ENCODE results near the gene ZMYM1.
"Not testable (repeated sequence)": the region's sequence is repeated elsewhere in the genome, so short reads cannot be mapped to it uniquely, and the experiment has no call there.

The ZMYM1 gene

DNA sequence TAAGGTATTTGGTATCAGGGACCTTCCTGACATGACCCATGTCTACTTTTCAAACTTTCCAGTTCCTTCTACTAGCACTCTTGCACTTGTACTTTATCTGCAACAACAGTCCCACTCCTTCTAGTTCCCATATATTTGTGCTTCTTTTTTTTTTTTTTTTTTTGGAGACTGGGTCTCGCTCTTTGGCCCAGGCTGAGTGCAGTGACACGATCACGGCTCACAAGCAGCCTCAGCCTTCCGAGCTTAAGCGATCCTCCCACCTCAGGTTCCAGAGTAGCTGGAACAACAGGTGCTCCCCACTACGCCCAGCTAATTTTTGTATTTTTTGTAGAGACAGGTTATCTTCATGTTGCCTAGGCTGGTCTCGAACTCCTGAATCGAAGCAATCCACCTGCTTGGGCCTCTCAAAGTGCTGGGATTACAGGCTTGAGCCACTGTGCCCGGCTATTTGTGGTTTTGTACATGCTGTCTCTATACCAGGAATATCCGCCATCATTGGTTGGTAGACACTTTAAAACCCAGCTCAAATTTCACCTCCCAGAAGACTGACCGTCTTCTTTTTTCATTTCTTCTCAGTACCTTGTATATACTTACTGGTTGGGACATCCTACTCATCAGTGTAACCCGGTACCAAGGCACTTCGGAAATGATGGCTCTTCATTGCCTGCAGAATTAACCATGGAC lies 1.1 kb downstream of the ZMYM1 start:
- DNase-seq, result no peak

DNA sequence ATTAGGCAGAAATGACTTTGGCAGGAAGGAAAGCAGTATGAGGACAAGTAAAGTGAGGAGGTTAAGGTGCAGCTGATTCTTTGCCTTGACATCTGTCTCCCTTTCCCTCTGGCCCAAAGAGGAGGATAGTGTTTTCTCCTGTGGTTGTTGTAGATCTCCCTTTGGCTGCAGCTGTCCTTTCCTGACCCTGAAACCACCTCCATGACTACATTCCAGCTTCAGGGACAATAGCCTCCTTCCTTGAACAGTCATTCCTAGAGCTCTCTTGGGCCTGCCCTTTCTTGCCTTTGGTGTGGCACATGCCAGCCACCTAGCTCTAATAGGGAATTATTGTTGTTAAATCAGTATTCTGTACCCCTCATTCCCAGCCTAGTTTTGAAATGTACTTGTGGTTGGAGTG lies 6.2 kb downstream of the ZMYM1 start:
- DNase-seq, result no peak

DNA sequence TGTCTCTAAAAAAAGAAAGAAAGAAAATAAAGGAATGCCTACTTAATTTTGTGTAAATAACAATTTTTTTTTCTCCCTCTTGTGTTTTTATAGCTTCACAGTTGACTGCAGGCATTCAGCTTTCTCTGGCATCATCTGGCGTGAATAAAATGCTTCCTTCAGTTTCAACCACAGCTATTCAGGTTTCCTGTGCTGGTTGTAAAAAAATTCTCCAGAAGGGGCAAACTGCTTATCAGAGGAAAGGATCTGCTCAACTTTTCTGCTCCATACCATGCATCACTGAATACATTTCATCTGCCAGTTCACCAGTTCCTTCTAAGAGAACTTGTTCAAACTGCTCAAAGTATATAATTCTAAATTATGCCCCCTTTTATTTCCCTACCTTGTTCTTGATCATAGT lies 18.0 kb downstream of the ZMYM1 start:
- no peak for DNase-seq

DNA sequence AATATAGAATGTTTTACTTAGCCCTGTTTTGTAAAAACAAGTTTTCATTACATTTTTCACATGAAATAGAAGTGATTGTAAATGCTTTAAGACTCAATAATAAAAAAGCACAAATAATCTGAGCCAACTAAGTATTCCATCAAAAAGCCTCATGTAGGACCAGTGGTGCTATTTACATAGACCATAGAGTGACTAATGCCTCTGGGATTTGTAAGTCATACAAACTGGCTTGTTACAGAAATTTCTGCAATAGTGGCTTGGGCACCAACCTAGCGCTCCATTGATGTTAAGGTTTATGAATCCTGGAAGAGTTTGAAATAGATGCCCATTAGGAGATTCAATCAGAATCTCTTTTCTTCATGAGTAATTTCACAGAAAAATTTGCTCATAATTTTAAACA lies 31.9 kb downstream of the ZMYM1 start:
- no peak for DNase-seq

DNA sequence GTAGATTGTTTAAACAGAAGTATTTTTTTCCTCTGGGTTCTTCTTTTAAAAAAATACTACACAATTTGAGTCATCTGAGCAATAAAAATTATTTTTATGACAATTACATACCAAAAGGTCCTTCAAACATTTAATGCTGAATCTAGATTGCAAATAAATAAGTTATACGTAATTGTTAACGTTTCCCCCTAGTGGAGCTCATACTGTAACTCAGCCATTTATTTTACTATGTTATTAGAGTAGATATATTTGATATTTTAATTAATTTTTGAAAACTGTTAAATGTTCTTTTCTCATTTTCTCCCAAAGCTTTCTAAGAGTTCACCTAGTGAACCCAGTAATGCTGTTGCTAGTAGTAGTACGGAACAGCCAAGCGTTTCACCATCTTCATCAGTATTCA lies 33.5 kb downstream of the ZMYM1 start:
- DNase-seq, result no peak

DNA sequence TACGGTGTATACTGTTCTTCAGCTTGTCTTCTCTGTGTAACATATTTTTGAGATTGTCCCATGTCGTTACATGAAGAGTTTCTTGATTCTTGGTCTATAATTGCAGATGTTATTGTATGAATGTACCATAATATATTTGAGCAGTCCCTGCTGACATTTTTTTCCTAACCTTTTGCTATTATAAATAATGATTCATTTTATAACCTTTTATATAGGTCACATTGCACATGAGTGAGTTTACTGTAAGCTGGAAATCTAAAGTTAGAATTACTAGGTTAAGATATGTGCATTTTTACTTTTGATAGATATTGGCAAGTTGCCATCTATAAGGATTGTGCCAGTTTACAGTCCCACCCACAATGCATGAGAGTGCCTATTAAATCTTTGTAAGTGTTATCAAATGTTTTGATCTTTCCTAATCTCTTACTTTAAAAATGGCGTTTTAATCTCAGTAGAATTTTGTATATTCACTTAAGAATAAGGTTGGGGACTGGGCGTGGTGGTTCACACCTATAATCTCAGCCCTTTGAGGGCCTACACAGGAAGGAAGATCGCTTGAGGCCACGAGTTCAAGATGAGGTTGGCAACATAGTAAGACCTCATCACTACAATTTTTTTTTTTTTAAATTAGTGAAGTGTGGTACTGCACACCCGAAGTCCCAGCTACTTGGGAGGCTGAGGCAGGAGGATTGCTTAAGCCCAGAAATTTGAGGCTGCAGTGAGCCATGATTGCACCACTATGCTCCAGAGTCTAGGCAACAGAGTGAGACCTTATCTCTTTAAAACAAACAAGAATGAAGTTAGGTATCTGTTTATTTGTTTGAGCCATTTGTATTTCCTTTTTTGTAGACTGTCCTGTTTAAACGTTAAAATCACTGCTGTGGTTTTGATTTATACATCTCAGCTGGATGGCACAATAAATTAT lies 36.5 kb downstream of the ZMYM1 start:
- no peak for DNase-seq

DNA sequence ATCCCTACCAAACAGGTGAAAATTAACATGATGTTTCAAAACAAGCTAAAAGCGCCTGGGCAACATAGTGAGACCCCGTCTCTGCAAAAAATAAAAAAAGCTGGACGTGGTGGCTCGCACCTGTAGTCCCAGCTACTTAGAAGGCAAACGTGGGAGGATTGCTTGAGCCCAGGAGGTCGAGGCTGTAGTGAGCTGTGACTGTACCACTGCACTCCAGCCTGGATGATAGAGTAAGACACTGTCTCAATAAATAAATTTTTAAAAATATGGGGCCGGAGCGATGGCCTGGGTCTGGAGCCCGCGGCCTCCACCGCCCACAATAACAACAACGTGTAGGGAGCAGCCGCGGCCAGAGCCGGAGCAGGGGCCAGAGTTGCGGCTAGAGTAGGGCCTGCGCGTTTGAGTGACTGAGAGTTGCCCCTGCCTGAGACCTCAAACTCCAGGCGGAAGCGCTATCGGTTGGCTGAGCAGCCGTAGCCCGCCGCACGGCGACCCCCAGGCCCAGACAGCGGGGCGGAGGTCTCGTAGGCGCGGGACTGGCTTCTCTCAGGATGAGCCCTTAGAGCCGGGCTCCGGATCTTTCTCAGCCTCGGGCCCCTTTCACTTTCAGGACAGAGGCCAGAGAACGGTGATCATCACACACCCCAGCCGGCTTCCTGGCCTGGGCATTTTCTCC lies 41.4 kb downstream of the ZMYM1 start:
- no peak for DNase-seq

DNA sequence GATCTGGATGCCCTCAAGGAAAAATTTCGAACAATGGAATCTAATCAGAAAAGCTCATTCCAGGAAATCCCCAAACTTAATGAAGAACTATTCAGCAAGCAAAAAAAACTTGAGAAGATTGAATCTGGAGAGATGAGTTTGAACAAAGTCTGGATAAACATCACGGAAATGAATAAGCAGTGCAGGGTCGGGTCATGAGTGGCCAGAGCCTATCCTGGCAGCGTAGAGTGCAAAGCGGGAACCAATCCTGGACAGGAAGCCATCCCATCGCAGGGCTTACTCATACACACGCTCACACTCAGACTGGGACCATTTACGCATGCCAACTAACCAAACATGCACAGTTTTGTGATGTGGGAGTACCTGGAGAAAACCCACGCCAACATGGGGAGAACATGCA lies 43.1 kb downstream of the ZMYM1 start:
- DNase-seq, result no peak

DNA sequence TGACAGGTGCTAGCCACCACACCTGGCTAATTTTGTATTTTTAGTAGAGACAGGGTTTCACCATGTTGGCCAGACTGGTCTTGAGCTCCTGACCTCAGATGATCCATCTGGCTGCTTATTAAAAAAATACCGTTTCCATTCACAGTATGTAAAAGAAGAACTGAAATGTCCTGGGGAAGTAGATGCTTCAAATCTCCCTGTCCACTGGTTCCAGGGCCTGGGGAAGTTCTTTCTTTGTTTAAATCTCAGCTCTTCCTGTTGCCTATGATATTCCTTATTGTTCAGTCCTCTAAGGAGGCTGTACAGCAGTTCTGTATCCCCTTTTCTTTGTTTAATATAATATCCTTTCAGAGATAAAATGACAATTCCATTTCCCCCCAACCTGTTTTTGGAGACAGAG lies 47.4 kb downstream of the ZMYM1 start:
- no peak for DNase-seq

DNA sequence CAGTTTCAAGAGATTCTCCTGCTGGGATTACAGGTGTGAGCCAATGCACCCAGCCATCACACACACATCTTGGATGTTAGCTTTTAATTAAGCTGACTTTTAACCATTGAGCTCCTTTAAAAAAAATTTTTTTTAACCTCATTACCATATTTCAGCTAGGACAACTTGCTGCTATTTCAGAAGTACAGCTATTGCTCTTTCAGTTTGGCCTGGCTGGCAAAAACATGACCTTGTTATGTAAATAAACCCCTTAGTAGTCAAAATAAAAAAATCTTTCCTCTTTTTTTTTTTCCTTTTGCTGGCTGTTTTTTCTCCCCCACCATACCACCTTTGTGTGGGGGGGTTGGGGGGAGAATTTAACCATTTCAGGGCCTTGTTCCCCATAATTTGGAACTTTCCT lies 49.9 kb downstream of the ZMYM1 start:
- no peak for DNase-seq

DNA sequence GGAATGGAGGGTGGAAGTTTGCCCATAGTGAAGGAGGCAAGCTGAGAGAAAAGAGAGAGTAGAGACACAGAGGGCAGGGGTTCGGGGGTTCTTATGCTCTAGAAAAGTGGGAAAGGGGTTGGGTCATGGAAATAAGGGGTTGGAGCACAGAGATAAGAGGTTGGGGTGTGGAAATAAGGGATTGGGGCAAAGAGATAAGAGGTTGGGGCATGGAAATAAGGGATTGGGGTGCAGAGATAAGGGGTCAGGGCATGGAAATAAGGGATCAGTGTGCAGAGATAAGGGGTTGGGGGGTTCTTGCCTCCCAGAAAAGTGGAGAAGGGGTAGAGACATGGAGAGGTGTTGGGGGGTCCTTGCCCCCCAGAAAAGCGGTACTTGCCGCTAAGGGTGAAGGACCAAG lies 57.6 kb downstream of the ZMYM1 start:
- no peak for DNase-seq

DNA sequence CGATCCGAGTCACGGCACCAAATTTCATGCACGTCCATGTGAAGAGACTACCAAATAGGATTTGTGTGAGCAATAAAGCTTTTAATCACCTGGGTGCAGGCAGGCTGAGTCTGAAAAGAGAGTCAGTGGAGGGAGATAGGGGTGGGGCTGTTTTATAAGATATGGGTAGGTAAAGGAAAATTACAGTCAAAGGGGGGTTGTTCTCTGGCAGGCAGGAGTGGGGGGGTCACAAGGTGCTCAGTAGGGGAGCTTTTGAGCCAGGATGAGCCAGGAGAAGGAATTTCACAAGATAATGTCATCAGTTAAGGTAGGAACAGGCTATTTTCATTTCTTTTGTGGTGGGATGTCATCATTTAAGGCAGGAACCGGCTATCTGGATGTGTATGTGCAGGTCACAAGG lies 58.4 kb downstream of the ZMYM1 start:
- DNase-seq, result not testable (repeated sequence)

DNA sequence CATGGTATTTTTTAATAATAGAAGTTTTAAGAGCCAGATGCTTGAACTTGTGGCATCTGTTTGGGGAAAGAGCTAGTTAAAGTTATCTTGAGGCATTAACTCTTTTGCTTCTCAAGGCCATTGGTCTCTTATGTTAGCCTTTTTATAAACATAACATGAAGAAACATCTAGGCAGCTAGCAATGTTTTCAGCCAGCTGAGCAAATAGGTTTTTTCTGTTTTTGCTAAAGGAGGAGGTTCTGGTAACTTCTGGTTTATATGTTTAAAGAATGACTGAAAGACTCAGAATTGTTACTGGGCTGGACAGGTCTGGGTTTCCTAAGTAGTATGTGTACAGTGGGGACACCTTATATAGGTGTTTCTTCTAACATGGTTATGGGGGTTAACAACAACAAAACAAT lies 63.1 kb downstream of the ZMYM1 start:
- not testable (repeated sequence) for DNase-seq

DNA sequence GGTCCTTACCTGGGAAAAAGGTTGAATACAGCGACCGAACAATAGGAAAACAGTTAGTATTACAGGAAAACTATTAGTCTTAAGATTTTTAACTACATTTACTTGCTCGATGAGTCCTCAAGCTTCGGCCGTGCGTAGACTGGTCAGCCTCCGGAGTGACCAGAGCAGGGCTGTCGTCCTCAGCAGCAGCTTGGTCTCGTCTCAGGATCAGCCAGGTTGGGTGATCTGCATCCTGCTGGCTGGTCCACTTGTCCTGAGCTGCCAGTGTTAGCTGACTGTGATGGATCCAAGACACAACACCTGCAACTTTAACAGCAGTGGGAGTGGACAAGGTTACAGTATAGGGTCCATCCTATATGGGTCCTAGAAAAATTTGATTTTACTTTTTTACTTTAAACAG lies 63.5 kb downstream of the ZMYM1 start:
- not testable (repeated sequence) for DNase-seq

DNA sequence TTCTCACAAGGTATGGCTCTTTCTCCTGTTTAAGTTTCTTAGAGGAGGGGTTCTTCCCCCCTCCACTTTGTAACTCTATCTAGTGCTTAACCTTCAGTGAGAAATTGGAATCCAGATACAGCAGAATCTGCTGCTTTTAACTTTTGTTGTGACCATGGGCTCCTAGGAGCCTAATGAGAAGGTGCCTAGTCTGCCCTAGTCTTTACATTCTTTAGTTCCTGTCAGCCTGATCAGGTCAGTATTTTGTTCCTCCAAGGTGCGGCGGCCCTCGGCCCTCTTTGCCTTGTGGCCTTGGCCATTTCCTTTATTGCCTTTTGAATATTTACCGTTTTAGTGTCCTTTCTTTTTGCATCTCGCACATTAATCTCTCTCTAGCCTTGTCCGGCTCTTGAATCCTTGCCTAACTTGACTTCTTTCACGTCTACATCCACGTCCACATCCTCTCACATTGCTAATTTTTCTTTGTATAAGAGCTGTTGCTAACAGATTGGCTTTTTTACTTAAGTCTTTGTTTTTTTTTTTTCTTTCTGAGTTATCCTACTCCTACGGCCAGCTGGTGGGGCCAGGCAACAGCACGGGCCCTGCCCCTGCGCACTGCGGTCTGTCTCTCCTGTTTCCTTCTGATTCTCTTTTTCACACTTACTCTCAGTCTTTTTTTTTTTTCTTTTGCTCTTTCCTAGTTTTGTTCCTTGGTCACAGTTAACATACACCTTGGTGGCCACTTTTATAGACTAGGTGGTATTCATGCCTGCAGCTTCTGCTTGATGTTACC lies 64.7 kb downstream of the ZMYM1 start:
- DNase-seq, result no peak

DNA sequence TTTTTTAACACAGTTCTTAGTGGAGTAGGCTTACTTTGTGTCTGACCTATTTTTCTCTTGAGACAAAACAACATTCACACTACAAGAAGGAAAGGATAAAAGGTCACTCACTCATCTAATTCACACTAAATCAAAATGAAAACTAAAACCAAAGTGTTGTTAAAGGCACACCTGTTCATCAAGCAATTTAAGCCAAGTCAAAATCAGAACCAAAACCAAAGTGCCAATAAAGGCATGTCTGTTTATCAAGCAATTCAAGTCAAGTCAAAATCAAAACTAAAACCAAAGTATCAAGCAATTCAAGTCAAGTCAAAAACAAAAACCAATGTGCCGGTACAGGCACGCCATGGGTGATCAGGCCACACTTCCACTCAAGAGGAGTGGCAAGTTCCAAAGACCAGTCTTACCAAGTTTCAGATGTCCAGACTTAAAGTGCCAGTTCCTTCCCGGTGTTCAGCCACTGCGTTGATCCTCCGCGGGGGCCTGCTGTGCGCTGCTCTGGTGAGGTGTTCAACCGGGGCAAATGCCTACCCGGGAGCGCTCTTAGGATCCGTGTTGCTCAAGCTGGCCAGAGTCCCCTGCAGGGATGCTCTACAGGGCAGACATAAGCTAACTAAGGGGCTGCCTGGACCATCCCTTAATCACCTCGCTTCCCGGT lies 66.8 kb downstream of the ZMYM1 start:
- not testable (repeated sequence) for DNase-seq

DNA sequence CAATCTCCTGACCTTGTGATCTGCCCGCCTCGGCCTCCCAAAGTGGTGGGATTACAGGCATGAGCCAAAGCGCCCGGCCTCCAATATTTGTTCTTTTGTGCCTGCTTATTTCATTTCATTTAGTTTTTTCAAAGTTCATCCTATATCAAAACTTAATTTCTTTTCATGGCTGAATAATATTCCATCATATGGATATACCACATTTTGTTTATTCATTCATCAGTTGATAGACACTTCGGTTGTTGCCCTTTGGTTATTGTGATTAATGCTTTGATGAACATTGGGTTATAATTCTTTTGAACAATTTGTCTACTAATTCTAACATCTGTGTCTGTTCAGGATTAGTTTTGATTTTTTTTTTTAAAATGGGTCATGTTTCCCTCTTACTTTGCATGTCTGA lies 72.0 kb downstream of the ZMYM1 start:
- DNase-seq, result no peak

DNA sequence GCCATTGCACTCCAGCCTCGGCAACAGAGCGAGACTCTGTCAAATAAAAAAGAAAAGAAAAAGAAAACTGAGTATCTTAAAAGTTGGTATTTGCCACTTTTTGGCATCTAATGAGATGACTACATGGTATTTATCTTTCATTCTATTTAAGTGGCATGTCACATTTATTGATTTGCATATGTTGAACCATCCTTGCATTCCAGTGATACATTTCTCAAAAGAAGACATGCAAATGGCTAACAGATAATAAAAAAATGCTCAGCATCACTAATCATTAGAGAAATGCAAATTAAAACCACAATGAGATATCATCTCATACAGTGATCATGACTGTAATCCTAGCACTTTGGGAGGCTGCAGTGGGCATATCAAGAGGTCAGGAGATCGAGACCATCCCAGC lies 85.7 kb downstream of the ZMYM1 start:
- DNase-seq, result no peak

Measured in activated naive CD4-positive, alpha-beta T cell treated with anti-CD3 and anti-CD28 coated beads, Interleukin-2, amount 50 U/mL, for 16 hours (primary cell).